HUDEP-2 (cell line): ENCODE measurements around the gene POTEI.
"Not testable (repeated sequence)": the region's sequence is repeated elsewhere in the genome, so short reads cannot be mapped to it uniquely, and the experiment has no call there.

Source experiments
- DNase-seq, 76 experiments: peaks; one replicate each; lab custom pipeline; 2025; ENCODE audit not compliant: unreplicated experiment in 76 of 76; lab: John Stamatoyannopoulos, UW

The POTEI gene

GRCh38 chr2:130491073-130491472, 18.1 kb downstream of the POTEI start:
- DNase-seq = not testable (repeated sequence)

- DNase-seq = not testable (repeated sequence)
These were observed 53.7 kb downstream of the POTEI start for GRCh38 chr2:130455413-130455812.

- peak in 2 of 76 experiments; percentile 16 to 19 for DNase-seq
These were observed 54.4 kb downstream of the POTEI start for GRCh38 chr2:130454712-130455083.

- not testable (repeated sequence) for DNase-seq
These were observed 55.0 kb downstream of the POTEI start for GRCh38 chr2:130453955-130454711.

- not testable (repeated sequence) for DNase-seq
These were observed 56.2 kb downstream of the POTEI start for GRCh38 chr2:130452897-130453296.

GRCh38 chr2:130451823-130452222, 57.3 kb downstream of the POTEI start:
- not testable (repeated sequence) for DNase-seq

- not testable (repeated sequence) for DNase-seq
These were observed 57.9 kb downstream of the POTEI start for GRCh38 chr2:130451278-130451677.

GRCh38 chr2:130450366-130450765, 58.8 kb downstream of the POTEI start:
- DNase-seq = not testable (repeated sequence)

- peak in 26 of 76 experiments; percentile 1 to 37 (median 19) for DNase-seq
These were observed 81.5 kb downstream of the POTEI start for GRCh38 chr2:130427631-130428030.

GRCh38 chr2:130418845-130419244, 90.3 kb downstream of the POTEI start:
- DNase-seq = not testable (repeated sequence)

- not testable (repeated sequence) for DNase-seq
These were observed 92.4 kb downstream of the POTEI start for GRCh38 chr2:130416693-130417092.
